H4 (cell line): ENCODE data around the gene MPPE1. TPM values are rescaled to one million over a fixed set of nuclear protein-coding genes. Genes with fewer than 3 reads are reported as not detected.

Source experiments
- DNase-seq: peaks from one replicate; pipeline ENCODE4 v3.0.0-alpha.2; 2015; ENCODE audit warnings: low spot score
- total RNA-seq: library from RNA; depleted of rRNA; stranded (reverse); fragments of >200 nt; shearing (Covaris generic); gene quantifications from 2 replicates; pipeline ENCODE4 v1.2.3, GENCODE V29; 2014

Gene MPPE1
- total RNA-seq, 1 experiment from 2014 or later: 21.9 TPM

DNA sequence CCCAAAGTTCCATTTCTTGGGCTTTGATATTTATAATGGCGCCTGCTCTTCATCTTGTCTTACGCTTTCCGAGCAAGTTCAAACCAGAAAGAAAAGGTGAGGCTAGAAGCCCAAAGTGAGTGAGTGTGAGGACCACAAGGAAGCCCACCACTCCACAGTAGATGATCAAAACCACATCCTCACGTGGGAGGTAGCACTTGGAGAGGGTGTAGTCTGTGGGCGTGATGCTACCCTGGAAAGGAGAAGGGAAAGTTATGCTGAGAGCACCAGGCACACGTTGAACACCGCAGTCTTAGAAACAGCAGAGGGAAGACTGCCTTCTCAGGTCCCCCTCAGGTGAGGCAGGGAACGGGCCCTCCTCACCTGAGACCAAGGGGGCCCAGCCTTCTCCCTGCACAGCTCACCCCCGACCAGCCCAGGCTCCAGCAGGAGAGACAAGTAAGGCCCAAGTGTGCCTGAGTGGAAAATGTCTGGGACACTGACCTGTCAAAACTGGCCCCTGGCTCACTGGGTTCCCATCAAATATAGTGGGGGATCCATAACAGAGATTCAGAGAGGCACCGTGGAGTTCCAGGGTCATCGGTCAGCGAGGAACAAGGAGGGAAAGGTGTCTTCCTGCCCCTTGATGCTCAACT, 23.6 kb downstream of the MPPE1 start:
- no peak for DNase-seq

DNA sequence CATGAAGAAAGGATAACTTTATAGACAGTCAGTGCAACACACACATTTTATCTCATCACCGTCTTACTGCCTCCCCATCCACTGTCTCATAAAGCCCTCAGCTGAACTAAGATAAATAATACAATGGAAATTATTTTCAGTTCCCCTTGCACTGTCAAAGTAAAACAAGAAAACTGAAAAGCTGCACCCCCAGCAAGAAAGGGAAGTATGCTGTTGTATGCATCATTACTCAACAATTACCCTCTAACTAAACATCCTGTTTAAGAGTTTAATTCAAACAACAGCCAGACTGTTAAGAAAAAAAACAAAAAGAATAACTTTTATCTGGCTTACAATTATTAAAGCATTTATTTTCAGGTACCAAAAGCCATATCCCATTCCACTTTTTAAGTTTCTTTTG, 25.0 kb downstream of the MPPE1 start:
- DNase-seq: no peak

DNA sequence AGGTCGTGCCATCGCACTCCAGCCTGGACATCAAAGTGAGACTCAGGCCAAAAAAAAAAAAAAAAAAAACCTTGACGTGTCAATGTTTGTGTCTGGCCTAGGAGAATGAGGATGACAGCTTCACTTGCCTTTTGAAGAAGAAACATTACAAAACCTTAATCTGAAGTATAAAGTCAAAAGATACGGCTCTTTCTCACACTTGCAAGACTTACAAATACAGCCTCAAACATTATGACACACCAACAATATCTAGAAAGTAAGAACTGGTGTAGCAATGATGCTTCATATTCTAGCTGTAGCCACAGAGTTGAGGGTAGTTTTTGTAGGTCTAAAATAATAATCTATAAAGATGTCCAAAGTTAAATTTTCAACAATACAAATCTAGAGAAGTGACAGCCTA, 25.5 kb downstream of the MPPE1 start:
- DNase-seq: no peak

DNA sequence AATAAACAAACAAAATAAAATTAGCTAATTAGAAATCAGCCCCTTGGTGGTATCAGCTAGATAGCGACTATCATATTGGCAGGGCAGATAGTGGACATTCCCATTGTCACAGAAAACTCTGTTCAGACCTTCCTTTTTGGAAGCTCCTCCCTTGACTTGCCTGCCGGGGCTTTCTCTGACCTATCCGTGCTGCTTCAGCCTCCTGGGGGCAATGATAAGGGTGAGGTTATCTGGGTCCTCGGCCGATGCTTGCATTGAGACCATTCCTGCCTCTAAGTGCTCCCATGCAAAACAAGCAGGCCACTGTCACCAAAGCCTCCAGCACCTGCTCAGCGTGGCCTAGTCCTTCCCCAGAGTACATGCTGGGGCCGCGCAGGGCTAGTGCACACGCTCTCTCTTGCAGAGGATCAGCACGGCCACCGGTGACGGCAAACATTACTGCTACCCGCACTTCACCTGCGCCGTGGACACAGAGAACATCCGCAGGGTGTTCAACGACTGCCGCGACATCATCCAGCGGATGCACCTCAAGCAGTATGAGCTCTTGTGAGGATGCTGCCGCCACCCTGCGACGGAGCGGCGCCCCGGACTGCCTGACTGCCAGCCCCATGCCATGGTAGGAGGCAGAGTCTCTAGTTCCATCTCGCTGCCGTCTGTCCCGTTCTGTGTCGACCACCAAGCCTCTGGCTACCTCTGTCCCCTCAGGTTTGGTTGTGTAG, 27.4 kb downstream of the MPPE1 start:
- no peak for DNase-seq

DNA sequence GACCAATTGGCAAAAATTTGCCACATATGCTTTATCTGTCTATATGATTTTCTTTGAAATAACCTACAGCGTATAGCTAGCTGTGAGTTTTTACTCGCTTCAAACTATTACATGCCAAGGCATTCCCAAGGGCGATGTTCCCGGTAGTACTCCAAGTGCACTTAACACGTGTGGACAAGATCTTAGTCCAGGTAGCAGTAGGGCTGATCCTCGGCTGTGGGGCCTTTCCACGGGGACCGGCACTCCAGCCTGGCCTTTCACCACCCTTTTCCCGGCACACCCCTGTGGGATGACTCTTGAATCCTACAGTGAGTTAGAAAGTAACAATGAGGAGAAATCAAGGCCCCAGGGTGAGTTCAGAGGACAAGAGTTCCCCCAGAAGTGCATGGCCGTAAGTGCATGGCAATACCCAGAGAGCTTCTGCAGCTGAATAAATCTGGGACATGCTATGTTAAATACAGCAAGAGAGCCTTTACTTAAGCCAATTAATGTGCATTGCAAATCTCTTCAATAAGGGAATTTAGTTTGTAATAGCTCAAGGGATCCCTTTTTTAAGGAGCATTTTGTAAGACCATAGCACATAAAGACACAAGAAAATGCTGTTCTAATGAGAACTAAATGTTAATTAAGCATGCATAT, 30.5 kb downstream of the MPPE1 start:
- no peak for DNase-seq

DNA sequence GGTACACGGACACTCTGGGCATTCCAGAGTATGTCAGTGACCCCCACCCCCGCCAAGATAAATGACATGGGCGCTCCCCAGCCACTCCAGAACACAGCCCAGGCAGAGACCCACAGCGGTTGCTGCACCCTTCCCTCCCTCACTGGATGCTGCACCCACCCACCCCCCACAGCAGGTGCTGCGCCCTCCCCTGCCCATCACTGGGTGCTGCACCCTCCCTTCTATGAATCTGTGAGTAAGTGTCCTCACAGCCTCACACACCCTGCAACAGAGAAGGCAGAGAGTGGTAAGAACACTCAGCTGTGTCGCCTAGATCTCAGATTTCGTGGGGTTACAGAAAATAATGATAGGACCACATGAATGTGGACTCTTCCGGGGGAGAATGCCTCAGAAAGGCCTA, 33.4 kb downstream of the MPPE1 start:
- DNase-seq: no peak

DNA sequence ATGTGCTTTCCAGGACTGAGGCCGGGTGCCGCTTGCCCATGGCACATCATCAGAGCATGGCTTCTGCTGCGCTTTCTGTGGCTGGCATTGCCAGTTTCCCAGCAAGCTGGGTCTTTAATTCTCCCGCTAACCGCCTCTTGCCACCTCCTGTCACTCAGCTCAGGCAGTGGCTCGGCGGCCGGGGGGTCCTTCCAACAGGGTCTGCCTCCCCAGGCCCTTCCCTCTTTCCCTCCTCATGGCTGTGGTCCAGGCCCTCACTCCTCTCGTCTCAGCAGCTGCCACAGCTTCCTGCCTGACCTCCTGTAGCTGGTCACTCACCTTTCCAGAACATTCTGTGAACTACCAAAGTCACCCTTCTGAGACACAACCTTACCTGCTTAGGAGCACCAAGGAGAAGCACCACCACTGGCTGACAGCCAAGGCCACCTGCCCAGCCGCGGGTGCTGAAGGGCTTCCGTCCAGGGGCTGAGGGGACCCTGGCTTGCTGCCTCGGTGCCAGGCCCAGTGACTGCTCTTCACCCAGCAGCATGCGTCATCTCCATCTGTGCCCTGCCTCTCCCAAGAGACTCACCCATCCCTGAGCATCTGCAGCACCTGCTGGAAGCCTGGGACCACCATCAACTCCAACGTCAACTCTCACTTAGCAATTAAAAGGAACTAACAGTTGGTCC, 34.3 kb downstream of the MPPE1 start:
- DNase-seq: no peak

DNA sequence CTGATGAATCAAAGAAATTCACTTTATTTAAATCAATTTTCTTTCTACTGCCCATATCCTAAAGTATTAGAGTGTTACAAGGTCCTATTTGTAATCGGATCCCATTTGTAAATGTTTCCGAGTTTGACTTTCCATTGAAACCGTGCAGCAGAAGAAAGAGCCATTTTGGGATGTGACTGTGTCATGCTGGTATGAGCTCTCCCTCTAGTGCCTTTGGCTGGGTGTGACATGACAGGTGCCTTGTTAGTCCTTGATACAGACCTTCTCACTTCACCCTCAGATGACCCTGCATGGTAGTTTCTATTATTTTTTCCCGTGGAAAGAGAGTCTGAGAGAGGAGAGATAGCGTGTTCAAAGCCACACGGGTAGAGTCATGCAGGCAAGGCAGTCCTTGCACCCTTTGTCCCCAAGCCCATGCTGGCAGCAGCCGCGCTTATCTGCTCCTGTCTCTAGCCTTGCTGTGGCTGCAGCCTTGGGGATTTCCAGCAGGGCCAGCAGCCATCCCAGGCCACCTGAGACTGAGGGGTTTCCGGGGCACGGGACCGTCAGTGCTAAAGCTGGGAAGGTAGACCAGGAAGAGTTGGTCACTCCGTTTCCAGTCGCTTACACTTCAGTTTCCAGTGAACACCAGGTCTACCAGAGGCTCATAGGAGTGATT, 35.5 kb downstream of the MPPE1 start:
- no peak for DNase-seq

DNA sequence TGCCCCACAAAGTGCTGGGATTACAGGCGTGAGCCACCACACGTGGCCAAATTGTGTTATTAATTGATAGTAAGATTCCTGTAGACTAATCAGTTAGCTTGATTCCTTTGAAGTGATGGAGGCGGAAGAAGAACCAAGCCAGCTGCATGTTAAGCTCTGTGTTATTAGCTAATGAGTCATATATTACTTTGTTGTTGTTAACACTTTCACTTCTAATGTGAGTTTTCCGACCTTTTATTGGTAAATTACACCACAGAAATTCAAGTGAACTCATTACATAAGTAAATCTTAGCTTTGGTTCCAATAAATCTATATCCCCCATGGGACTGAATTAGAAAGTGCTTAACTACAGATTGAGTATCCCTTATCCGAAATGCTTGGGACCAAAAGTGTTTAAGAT, 36.6 kb downstream of the MPPE1 start:
- no peak for DNase-seq

DNA sequence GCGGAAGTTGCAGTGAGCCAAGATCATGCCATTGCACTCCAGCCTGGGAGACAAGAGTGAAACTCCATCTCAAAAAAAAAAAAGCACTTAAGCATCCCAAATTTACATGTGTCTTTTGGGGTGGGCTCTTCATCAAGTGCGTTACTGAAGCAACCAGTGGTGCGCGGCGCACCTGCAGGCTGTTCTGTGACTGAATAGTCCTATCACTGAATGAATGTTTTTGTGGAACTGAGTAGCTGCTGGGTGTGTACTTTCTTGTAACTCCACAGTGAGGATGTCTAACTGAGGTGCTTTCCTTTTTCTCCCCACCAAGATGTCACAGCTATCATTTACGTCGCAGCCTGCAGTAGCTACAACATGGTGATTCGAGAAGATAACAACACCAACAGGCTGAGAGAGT, 39.9 kb downstream of the MPPE1 start:
- DNase-seq: no peak

DNA sequence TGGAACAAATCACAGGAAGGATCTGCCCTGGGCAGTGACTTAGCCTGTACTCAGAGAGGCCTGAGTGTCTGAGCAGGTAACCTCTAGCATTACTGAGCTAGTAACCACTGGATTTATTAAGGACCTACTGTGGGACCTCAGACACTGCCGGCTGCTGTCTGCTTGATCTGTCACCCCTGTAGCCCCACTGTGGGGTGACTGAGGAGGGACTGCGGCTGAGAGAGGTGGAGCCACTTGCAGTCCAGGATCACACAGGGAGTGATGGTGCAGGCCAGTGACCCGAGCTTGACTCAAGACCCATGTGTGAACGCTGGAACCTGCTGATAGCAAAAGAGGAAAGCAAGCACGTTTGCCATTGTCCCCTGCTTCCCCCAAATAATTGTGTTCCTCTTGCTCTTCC, 41.4 kb downstream of the MPPE1 start:
- no peak for DNase-seq

DNA sequence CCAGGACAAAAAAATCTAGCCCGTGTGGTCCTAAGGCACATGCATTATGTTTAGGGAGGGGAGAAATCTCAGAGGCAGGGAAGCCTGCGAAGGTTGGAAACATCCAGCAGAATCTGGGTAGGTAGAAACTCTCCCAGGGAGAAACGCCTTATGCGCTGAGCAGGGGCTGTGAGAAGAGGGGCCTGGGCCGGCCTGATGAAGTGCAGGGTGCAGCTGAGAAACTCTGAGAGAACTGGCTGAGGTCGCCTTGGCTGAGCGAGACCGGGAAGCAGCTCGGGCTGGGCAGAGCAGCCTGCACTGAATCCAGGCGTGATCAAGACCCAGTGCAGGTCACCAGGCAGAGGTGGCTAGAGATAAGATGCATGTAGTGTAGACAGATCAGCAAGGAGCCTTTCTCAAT, 41.8 kb downstream of the MPPE1 start:
- DNase-seq: no peak

DNA sequence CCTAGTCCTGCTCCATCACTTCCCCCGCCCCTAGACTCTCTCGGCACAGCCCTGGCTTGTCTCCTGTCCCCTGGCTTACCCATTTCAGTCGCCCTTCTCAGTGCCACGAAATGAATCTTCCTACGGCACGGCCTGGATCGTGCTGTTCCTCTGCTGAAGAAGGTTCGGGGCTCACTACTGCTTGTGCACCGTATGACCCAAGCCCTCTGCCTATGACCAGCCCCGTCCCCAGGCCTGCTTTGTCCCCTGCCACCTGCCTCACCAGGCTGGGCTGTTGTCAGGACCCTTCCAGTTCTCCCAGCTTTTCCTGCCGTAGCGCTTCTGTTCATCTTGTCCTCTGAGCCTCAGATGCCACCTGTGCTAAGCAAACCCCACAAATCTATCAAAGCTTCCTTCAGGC, 43.0 kb downstream of the MPPE1 start:
- no peak for DNase-seq

DNA sequence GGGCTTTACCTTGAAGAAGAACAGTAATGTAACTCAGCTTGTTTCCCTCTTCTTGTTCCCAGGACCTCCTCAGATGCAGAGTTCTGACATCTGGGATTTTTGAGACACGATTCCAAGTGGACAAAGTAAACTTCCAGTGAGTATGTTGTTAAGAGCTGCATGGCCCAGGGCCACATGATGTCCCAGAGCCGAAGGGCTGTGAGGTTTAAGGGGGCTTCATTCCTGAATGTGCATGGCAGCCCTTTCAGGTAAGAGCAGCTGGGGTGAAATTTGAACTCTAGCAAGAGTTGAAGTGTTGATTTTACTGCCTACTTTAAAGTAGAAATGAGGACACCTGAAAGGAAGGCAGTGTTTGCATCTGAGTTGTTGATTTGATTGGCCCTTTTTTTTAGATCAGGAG, 43.6 kb downstream of the MPPE1 start:
- no peak for DNase-seq

DNA sequence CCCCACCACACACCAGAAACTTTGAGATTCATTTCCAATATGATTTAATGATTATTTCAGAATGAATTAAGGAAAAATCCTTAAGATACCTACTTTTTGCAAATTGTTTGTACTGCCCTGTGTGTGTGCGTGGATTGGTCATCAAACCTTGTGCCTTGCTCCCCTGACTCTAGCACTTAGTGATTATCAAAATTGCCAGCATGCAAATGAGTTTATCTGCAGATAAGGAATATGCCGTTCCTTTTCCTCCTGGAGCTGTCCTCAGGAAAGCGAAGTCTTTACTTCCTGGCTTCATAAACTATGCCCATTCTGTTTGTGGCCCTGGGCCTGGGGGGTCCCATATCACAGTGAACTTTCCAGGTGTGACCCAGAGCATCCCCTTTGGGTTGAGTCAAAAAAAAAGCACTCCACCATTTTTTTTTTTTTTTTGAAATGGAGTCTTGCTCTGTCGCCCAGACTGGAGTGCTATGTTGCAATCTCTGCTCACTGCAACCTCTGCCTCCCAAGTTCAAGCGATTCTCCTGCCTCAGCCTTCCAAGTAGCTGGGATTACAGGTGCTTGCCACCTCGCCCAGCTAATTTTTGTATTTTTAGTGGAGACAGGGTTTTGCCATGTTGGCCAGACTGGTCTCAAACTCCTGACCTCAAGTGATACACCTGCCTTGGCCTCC, 45.5 kb downstream of the MPPE1 start:
- no peak for DNase-seq

DNA sequence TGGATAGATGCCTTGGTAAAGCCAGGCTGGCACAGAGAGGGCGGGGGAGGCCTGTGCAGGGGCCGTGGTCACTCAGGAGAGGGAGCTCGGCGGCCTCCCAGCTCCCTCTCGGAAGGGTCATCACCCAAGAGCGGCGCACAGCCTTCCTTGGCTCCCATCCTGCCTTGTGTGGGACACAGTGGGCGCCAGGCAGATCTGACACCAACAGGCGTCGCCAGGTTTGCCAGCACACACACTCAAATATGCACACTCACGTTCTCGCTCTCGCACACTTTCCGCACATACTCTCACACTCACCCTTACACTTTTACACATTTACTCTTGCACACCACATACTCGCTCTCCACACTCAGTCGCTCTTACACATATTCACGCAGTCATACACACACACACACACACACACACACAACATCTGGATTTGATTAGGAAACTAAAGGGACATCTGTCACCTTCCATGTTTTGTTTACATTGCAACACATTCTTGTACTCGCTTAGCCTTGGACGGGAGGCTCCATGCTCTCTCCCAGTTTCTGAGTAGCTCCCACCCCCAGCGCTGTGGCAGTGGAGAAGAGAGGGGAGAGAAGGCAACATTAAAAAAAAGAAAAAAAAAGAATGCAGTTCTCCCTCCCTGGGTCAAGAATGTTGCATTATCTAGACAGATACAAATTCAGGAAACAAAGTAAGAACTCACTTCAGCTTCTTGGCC, 46.4 kb downstream of the MPPE1 start:
- peak; percentile 41 for DNase-seq

DNA sequence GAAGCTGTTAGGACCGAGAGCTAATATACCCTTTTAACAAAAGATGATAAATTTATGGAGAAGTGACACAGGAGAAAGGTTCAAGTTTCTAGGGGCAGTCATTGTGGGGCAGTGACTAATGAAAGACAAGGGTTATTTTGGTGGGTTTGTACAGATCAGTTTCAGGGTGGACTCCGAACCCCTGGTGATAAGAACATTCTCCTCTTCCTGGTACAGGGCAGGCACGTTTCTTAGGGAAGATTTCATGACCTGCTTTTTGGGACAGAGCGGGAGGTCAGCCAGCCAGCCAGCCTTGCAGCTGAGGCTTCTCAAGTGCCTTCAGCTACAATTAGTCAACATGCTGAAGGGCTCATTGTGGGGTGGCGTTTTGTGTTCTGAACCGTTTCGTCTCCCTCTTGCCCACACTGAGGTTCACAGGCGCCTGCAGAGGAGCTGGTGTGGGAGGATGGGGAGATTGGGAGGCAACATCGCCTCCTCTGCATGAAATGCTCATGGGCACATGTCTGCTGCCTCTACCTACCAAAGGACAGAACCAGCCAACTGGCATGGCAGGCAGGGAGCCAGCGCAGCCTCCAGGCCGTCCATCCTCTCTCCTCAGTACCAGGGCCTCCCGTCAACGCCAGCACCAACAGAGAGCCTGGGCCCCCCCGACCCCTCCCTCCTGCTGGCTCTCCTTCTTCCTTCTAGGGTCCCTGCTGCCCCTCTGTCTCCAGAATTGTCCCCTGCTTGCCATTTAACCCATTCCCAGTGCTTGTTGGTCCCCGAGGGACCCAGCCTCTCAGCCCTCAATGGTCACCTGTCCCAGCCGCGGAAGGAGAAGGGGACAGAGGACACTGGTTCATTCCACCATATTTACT, 47.3 kb downstream of the MPPE1 start:
- DNase-seq: no peak

DNA sequence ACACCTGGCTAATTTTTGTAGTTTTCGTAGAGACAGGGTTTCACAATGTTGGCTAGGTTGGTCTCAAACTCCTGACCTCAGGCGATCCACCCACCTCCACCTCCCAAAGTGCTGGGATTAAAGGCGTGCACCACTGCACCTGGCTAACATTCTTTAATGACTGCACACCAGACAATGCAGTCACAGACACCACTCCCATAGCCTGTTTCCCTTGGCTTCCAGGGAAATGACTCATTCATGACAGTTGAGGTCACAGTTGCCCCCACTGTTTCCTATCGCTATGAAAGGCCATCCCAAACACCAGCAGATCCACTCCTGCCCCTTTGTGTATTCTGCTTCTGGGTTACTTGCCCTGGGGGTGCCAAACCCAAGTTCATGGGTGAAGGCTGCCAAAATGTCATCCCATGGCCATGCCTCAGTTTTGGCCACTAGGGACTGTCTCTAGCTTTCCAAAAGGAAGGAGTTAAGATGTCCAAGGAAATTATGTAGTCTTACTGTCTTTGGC, 48.2 kb downstream of the MPPE1 start:
- DNase-seq: peak; percentile 71

DNA sequence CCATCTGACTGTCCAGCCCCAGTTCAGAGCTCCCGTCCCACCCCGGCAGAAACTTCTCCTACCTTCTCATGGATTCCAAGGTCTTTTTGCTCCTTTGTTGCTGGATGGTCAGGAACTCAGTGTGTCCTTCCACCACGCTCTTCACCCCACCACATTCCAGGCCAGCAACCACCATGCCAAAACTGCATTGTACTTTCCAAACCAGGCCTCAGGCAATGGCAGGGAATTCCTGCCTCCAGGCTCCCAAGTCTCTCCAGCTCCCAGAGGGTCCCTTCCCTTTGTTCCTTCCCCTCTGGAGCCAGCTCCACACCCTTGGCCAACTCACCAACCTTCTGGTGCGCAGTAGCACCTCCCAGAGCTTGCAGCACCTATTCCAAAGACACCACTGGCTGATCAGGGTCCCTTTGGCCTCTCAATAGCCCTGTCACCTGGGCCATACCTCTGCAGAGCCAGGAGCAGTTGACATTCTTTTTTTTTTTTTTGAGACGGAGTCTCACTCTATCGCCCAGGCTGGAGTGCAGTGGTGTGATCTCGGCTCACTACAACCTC, 48.8 kb downstream of the MPPE1 start:
- no peak for DNase-seq
